Ishikawa (cell line): ENCODE data around the gene TF.

Experiments
- CEBPB ChIP-seq: IDR thresholded peaks from 2 replicates; pipeline ENCODE4 v1.6.1; 2012
- EP300 ChIP-seq: IDR thresholded peaks from 2 replicates; pipeline ENCODE4 v1.6.1; 2012; ENCODE audit warnings: borderline replicate concordance
- USF1 ChIP-seq: IDR thresholded peaks from 2 replicates; pipeline ENCODE4 v1.6.1; 2012
- ZBTB7A ChIP-seq: IDR thresholded peaks from 2 replicates; pipeline ENCODE4 v1.6.1; 2012; ENCODE audit warnings: low read depth

GRCh38 chr3:133840767-133841166 is 94.6 kb downstream of the TF start:
- no peak for TF ChIP-seq USF1
- no peak for TF ChIP-seq EP300
- no peak for TF ChIP-seq CEBPB
- TF ChIP-seq ZBTB7A: no peak
